GM12878 (cell line): ENCODE results near the gene PDE7B. TPM values are rescaled to one million over a fixed set of nuclear protein-coding genes. Genes with fewer than 3 reads are reported as not detected.

ENCODE experiments used
- ATAC-seq: fragments of 200-7000 bp; cut with Tn5 transposase; 3 replicates; pipeline ENCODE4 v1.9.1; 2020; ENCODE audit warnings: mild to moderate bottlenecking, moderate library complexity
- BruUV-seq: library from RNA; stranded (reverse); fragments of 400-500 nt; replicated peaks from 2 replicates; lab custom pipeline; 2021; lab: Mats Ljungman, UMichigan
- CTCF ChIA-PET: fragments of 300-600 bp; sonication (Branson Sonifier 250); formaldehyde crosslinking; extraction: SDS; loops from one replicate; lab custom pipeline; 2021; ENCODE audit warnings: inconsistent platforms; lab: Yijun Ruan, JAX
- POLR2A ChIA-PET: fragments of 350-600 bp; formaldehyde crosslinking; extraction: SDS; loops from one replicate; lab custom pipeline; 2021; ENCODE audit warnings: inconsistent platforms; lab: Charles Lee
- RAD21 ChIA-PET: fragments of 300-600 bp; sonication (Branson Sonifier 250); formaldehyde crosslinking; loops from one replicate; lab custom pipeline; 2023; ENCODE audit warnings: antibody characterized with exemption; ENCODE audit not compliant: unreplicated experiment; lab: Charles Lee
- SMC1A ChIA-PET: fragments of 300-600 bp; sonication (Branson Sonifier 250); formaldehyde crosslinking; loops from one replicate; lab custom pipeline; 2023; ENCODE audit not compliant: unreplicated experiment, uncharacterized antibody; lab: Charles Lee
- DNase-seq: peaks from one replicate; pipeline ENCODE4 v3.0.0-alpha.2; 2011; ENCODE audit warnings: low read depth, low spot score
- FAIRE-seq: peaks from 3 replicates; lab custom pipeline; 2011; peaks lifted over from hg19 to GRCh38; lab: Jason Lieb, UNC
- H2AFZ ChIP-seq: 2 replicates; pipeline ENCODE4 v1.6.0; 2011; ENCODE audit warnings: low read depth, low read length, control low read depth; ENCODE audit not compliant: control insufficient read depth
- H3K27ac ChIP-seq: 2 replicates; pipeline ENCODE4 v1.5.1; 2011; ENCODE audit warnings: control low read depth; ENCODE audit not compliant: control insufficient read depth, insufficient read depth
- H3K27me3 ChIP-seq, 2 experiments: replicated peaks in 1 of 2; 2 replicates each; pipeline versions ENCODE4 v1.6.0 to v1.6.1; 2011; ENCODE audit warnings: low read length in 1 of 2; ENCODE audit not compliant: control insufficient read depth in 2 of 2, insufficient read depth in 2 of 2
- H3K36me3 ChIP-seq, 2 experiments: 2 replicates each; pipeline ENCODE4 v1.5.1; 2011; ENCODE audit warnings: low read length in 1 of 2; ENCODE audit not compliant: control insufficient read depth in 2 of 2, insufficient read depth in 2 of 2
- H3K4me1 ChIP-seq: 2 replicates; pipeline ENCODE4 v1.6.1; 2011; ENCODE audit warnings: mild to moderate bottlenecking, low read length, moderate library complexity, mixed read lengths; ENCODE audit not compliant: control insufficient read depth, insufficient read depth
- H3K4me2 ChIP-seq: 2 replicates; pipeline ENCODE4 v1.6.0; 2011; ENCODE audit warnings: control low read depth; ENCODE audit not compliant: control insufficient read depth, insufficient read depth
- H3K4me3 ChIP-seq: fragments of 200-600 bp; sonication (generic); 2 replicates; pipeline ENCODE4 v1.5.1; 2016
- H3K79me2 ChIP-seq: 2 replicates; pipeline ENCODE4 v1.6.0; 2011; ENCODE audit warnings: low read length; ENCODE audit not compliant: control insufficient read depth, insufficient read depth
- H3K9ac ChIP-seq: 2 replicates; pipeline ENCODE4 v1.8.0; 2011; ENCODE audit warnings: low read length, control low read depth, mixed read lengths; ENCODE audit not compliant: control insufficient read depth, insufficient read depth
- H3K9me3 ChIP-seq: replicated peaks from 3 replicates; pipeline ENCODE4 v1.5.1; 2011; ENCODE audit warnings: mild to moderate bottlenecking, low read length; ENCODE audit not compliant: control insufficient read depth, insufficient read depth
- H4K20me1 ChIP-seq: 2 replicates; pipeline ENCODE4 v1.6.0; 2011; ENCODE audit not compliant: control insufficient read depth, insufficient read depth
- BCL11A ChIP-seq: IDR thresholded peaks from 2 replicates; pipeline ENCODE4 v1.6.1; 2011; ENCODE audit warnings: low read depth, low read length
- CBX3 ChIP-seq: fragments of 200-600 bp; sonication (generic); IDR thresholded peaks from 2 replicates; pipeline ENCODE4 v1.6.1; 2016; ENCODE audit warnings: low read depth, borderline replicate concordance
- KDM1A ChIP-seq: fragments of 200-600 bp; sonication (generic); IDR thresholded peaks from 2 replicates; pipeline ENCODE4 v1.6.1; 2016; ENCODE audit warnings: borderline replicate concordance
- POLR2AphosphoS5 ChIP-seq: IDR thresholded peaks from 2 replicates; pipeline ENCODE4 v1.6.1; 2011; ENCODE audit warnings: mild to moderate bottlenecking, low read length, inconsistent platforms
- RUNX3 ChIP-seq: IDR thresholded peaks from 2 replicates; pipeline ENCODE4 v1.6.1; 2012; ENCODE audit warnings: low read length, inconsistent platforms
- SIN3A ChIP-seq: IDR thresholded peaks from 2 replicates; pipeline ENCODE4 v1.6.1; 2012; ENCODE audit warnings: low read depth, low read length, improper control_type of control experiment
- SMC3 ChIP-seq: IDR thresholded peaks from 2 replicates; pipeline ENCODE4 v1.6.1; 2011; ENCODE audit warnings: low read length, improper control_type of control experiment, borderline replicate concordance
- YY1 ChIP-seq: IDR thresholded peaks from 2 replicates; pipeline ENCODE4 v1.6.1; 2011; ENCODE audit warnings: low read depth, mild to moderate bottlenecking, low read length
- ZNF622 ChIP-seq: fragments of 450-650 bp; IDR thresholded peaks from 2 replicates; pipeline ENCODE4 v1.6.1; 2017; ENCODE audit warnings: mild to moderate bottlenecking, inconsistent platforms
- WGBS: methylation state at CpG from one replicate; pipeline ENCODE4 v1.1.6; 2016; ENCODE audit warnings: low lambda C conversion rate; ENCODE audit not compliant: insufficient replicate concordance, insufficient coverage; ENCODE audit errors: missing lambda C conversion rate; 5-methylcytosine and 5-hydroxymethylcytosine counted together
- in situ Hi-C: fragments of 300-500 bp; cut with MboI; formaldehyde crosslinking; loops from 9 replicates; pipeline ENCODE4 v1.14.3; 2018; ENCODE audit warnings: mixed read lengths
- intact Hi-C: fragments of 100-400 bp; cut with micrococcal nuclease; formaldehyde crosslinking; loops from one replicate; pipeline ENCODE4 v1.14.2; 2022; ENCODE audit not compliant: unreplicated experiment
- polyA plus RNA-seq, 11 experiments: library from polyadenylated mRNA; depleted of rRNA in 4 of 11; unstranded in 6 of 11; stranded (reverse) in 5 of 11; fragments of >200 nt; fragmentation: Nextera tagmentation in 4 of 11; fragmentation: Illumina TruSeq in 1 of 11; extraction: Ambion mirVana in 4 of 11; extraction: Trizol in 1 of 11; gene quantifications; 1 replicate in 1 of 11; 2 replicates in 10 of 11; pipeline versions ENCODE4 v1.2.1 to v1.2.3, GENCODE V29; 2011 to 2016; ENCODE audit warnings: inconsistent platforms in 2 of 11, missing spikeins in 2 of 11, low read depth in 1 of 11
- total RNA-seq, 4 experiments: library from RNA; depleted of rRNA in 3 of 4; stranded (reverse); fragments of >200 nt in 3 of 4; fragmentation: Illumina TruSeq in 1 of 4; extraction: Trizol in 1 of 4; gene quantifications; 2 replicates each; pipeline versions ENCODE4 v1.2.1 to v1.2.3, GENCODE V29; 2013 to 2021
- TF ChIP-seq, protein P1 (sequence below): fragments of 450-650 bp; IDR thresholded peaks from 2 replicates; pipeline ENCODE4 v1.6.1; 2017; ENCODE audit warnings: mild to moderate bottlenecking, low read depth, inconsistent platforms; ENCODE audit not compliant: poor library complexity, severe bottlenecking
- TF ChIP-seq, protein P2 (sequence below): fragments of 450-650 bp; formaldehyde crosslinking; IDR thresholded peaks from 2 replicates; pipeline ENCODE4 v1.4.0; 2022; ENCODE audit warnings: mild to moderate bottlenecking, moderate library complexity
- TF ChIP-seq, protein P3 (sequence below): fragments of 450-650 bp; IDR thresholded peaks from 2 replicates; pipeline ENCODE4 v1.6.1; 2017; ENCODE audit warnings: antibody characterized with exemption, mild to moderate bottlenecking, moderate library complexity
- TF ChIP-seq, protein P4 (sequence below): fragments of 450-650 bp; IDR thresholded peaks from 2 replicates; pipeline ENCODE4 v1.6.1; 2017; ENCODE audit warnings: borderline replicate concordance

Gene PDE7B
- total and polyA plus RNA-seq, 10 of the 15 experiments (the other 5 are each of a cell fraction or from before 2014, with no cell fraction given): not detected

DNA sequence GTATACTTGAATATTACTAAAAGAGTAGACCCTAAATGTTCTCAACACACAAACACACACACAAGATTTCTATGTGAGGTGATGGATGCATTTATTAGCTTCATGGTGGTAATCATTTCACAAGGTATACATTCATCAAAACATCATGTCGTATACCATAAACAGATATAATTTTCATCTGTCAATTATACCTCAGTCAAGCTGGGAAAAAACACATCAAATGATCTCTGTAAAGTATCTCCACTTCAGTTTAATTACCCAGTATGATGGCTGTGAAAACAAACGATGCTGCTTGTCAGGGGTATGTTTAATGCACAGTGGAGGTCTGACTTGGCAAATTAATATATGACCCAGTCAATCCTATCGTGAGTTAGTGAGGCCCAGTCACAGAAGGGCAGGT lies 241.4 kb downstream of the PDE7B start:
- intact Hi-C loops: no loop called here
- Histone ChIP-seq H3K9me3 (no peaks in the 10 kb centered on the region), H3K36me3 (no peaks in the 10 kb centered on the region), H3K4me3 (no peak overlapping the region), H3K9ac (no peak overlapping the region), H3K27me3 (peaks cover 0 to 2% of the 10 kb centered on the region in 2 experiments; a peak in 2 of 4 replicates), H4K20me1 (no peaks in the 10 kb centered on the region), H3K79me2 (no peaks in the 10 kb centered on the region), H3K4me2 (no peak overlapping the region), H2AFZ (no peak overlapping the region), H3K4me1 (no peaks in the 10 kb centered on the region), H3K27ac (no peak overlapping the region)
- ChIA-PET SMC1A (no interaction called here), CTCF (no interaction called here), RAD21 (no interaction called here), POLR2A (no interaction called here)
- no peak for TF ChIP-seq ZNF622
- no peak for TF ChIP-seq CBX3
- no peak for TF ChIP-seq KDM1A
- TF ChIP-seq SIN3A: no peak
- TF ChIP-seq POLR2AphosphoS5: no peak
- TF ChIP-seq, protein P1, sequence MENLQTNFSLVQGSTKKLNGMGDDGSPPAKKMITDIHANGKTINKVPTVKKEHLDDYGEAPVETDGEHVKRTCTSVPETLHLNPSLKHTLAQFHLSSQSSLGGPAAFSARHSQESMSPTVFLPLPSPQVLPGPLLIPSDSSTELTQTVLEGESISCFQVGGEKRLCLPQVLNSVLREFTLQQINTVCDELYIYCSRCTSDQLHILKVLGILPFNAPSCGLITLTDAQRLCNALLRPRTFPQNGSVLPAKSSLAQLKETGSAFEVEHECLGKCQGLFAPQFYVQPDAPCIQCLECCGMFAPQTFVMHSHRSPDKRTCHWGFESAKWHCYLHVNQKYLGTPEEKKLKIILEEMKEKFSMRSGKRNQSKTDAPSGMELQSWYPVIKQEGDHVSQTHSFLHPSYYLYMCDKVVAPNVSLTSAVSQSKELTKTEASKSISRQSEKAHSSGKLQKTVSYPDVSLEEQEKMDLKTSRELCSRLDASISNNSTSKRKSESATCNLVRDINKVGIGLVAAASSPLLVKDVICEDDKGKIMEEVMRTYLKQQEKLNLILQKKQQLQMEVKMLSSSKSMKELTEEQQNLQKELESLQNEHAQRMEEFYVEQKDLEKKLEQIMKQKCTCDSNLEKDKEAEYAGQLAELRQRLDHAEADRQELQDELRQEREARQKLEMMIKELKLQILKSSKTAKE: no peak
- TF ChIP-seq, protein P2, sequence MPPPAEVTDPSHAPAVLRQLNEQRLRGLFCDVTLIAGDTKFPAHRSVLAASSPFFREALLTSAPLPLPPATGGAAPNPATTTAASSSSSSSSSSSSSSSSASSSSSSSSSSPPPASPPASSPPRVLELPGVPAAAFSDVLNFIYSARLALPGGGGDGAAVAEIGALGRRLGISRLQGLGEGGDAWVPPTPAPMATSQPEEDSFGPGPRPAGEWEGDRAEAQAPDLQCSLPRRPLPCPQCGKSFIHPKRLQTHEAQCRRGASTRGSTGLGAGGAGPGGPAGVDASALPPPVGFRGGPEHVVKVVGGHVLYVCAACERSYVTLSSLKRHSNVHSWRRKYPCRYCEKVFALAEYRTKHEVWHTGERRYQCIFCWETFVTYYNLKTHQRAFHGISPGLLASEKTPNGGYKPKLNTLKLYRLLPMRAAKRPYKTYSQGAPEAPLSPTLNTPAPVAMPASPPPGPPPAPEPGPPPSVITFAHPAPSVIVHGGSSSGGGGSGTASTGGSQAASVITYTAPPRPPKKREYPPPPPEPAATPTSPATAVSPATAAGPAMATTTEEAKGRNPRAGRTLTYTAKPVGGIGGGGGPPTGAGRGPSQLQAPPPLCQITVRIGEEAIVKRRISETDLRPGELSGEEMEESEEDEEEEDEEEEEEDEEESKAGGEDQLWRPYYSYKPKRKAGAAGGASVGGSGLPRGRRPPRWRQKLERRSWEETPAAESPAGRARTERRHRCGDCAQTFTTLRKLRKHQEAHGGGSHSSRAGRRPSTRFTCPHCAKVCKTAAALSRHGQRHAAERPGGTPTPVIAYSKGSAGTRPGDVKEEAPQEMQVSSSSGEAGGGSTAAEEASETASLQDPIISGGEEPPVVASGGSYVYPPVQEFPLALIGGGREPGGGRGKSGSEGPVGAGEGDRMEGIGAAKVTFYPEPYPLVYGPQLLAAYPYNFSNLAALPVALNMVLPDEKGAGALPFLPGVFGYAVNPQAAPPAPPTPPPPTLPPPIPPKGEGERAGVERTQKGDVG: no peak
- no peak for TF ChIP-seq YY1
- TF ChIP-seq SMC3: no peak
- TF ChIP-seq RUNX3: no peak
- TF ChIP-seq, protein P3, sequence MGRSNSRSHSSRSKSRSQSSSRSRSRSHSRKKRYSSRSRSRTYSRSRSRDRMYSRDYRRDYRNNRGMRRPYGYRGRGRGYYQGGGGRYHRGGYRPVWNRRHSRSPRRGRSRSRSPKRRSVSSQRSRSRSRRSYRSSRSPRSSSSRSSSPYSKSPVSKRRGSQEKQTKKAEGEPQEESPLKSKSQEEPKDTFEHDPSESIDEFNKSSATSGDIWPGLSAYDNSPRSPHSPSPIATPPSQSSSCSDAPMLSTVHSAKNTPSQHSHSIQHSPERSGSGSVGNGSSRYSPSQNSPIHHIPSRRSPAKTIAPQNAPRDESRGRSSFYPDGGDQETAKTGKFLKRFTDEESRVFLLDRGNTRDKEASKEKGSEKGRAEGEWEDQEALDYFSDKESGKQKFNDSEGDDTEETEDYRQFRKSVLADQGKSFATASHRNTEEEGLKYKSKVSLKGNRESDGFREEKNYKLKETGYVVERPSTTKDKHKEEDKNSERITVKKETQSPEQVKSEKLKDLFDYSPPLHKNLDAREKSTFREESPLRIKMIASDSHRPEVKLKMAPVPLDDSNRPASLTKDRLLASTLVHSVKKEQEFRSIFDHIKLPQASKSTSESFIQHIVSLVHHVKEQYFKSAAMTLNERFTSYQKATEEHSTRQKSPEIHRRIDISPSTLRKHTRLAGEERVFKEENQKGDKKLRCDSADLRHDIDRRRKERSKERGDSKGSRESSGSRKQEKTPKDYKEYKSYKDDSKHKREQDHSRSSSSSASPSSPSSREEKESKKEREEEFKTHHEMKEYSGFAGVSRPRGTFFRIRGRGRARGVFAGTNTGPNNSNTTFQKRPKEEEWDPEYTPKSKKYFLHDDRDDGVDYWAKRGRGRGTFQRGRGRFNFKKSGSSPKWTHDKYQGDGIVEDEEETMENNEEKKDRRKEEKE: no peak
- no peak for TF ChIP-seq BCL11A
- TF ChIP-seq, protein P4, sequence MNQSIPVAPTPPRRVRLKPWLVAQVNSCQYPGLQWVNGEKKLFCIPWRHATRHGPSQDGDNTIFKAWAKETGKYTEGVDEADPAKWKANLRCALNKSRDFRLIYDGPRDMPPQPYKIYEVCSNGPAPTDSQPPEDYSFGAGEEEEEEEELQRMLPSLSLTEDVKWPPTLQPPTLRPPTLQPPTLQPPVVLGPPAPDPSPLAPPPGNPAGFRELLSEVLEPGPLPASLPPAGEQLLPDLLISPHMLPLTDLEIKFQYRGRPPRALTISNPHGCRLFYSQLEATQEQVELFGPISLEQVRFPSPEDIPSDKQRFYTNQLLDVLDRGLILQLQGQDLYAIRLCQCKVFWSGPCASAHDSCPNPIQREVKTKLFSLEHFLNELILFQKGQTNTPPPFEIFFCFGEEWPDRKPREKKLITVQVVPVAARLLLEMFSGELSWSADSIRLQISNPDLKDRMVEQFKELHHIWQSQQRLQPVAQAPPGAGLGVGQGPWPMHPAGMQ: no peak
- 24% methylated on average over 3 of the region's 3 CpGs for WGBS
- in situ Hi-C loops: no loop called here
- DNase-seq: no peak
- BruUV-seq: no TSS peak
- ATAC-seq: no peak
- no peak for FAIRE-seq
